Panc1 (cell line): ENCODE data around the gene ATP9A.

ENCODE experiments used
- CTCF ChIP-seq: fragments of 450-650 bp; IDR thresholded peaks from 2 replicates; pipeline ENCODE4 v1.5.1; 2017; ENCODE audit warnings: mild to moderate bottlenecking
- POLR2AphosphoS5 ChIP-seq: IDR thresholded peaks from 2 replicates; pipeline ENCODE4 v1.6.1; 2012; ENCODE audit warnings: mild to moderate bottlenecking, low read depth, low read length, moderate library complexity
- REST ChIP-seq, 2 experiments: IDR thresholded peaks; 2 replicates each; pipeline ENCODE4 v1.6.1; 2011 to 2012; ENCODE audit warnings: low read depth in 2 of 2, control low read depth in 1 of 2, low read length in 1 of 2, mild to moderate bottlenecking in 1 of 2, moderate library complexity in 1 of 2; ENCODE audit not compliant: insufficient read depth in 1 of 2
- SIN3A ChIP-seq: IDR thresholded peaks from 2 replicates; pipeline ENCODE4 v1.6.1; 2012; ENCODE audit warnings: low read depth, mild to moderate bottlenecking, low read length, moderate library complexity, borderline replicate concordance; ENCODE audit not compliant: insufficient read depth
- TCF7L2 ChIP-seq: IDR thresholded peaks from 2 replicates; pipeline ENCODE4 v1.6.1; 2011; ENCODE audit warnings: mild to moderate bottlenecking, low read depth, low read length, inconsistent platforms

GRCh38 chr20:51560042-51560441 is 208.1 kb downstream of the ATP9A start:
- no peak for TF ChIP-seq CTCF
- TF ChIP-seq POLR2AphosphoS5 = no peak
- no peak for TF ChIP-seq REST (IDR thresholded peaks at IDR 0.05; ENCODE audit: insufficient read depth in 1 of 2, low read depth in 2 of 2, low read length in 1 of 2)
- TF ChIP-seq TCF7L2 = no peak
- TF ChIP-seq SIN3A = no peak
